SH-SY5Y (cell line): ENCODE data around the gene PIAS1.

ENCODE experiments used
- GATA2 ChIP-seq: IDR thresholded peaks from 2 replicates; pipeline ENCODE4 v1.6.1; 2011; ENCODE audit warnings: mild to moderate bottlenecking, low read depth, low read length
- GATA3 ChIP-seq: IDR thresholded peaks from 2 replicates; pipeline ENCODE4 v1.6.1; 2011; ENCODE audit warnings: low read depth, mild to moderate bottlenecking, low read length, moderate library complexity

- TF ChIP-seq GATA2: no peak
- no peak for TF ChIP-seq GATA3
Measured at GRCh38 chr15:68038246-68038645, 15.9 kb upstream of the PIAS1 start.
